GM10266 (cell line): ENCODE data around the gene LAMB2.

Experiments used
- DNase-seq: peaks from one replicate; pipeline ENCODE4 v3.0.0; 2012; ENCODE audit errors: extremely low spot score
- CTCF ChIP-seq: IDR thresholded peaks from 2 replicates; pipeline ENCODE4 v1.5.1; 2012; ENCODE audit warnings: mild to moderate bottlenecking, low read depth; ENCODE audit not compliant: control insufficient read depth, insufficient read depth; ENCODE audit errors: missing control alignments

Gene LAMB2

GRCh38 chr3:49120096-49120437, 12.8 kb downstream of the LAMB2 start:
- no peak for TF ChIP-seq CTCF
- peak; percentile 42 for DNase-seq

GRCh38 chr3:49119439-49119838, 13.4 kb downstream of the LAMB2 start:
- TF ChIP-seq CTCF: no peak
- DNase-seq: no peak

- no peak for DNase-seq
- TF ChIP-seq CTCF: no peak
Measured at GRCh38 chr3:49119036-49119435, 13.8 kb downstream of the LAMB2 start.

GRCh38 chr3:49112262-49112661, 20.6 kb downstream of the LAMB2 start:
- TF ChIP-seq CTCF: no peak
- no peak for DNase-seq

- no peak for DNase-seq
- TF ChIP-seq CTCF: no peak
Measured at GRCh38 chr3:49111347-49111746, 21.5 kb downstream of the LAMB2 start.

GRCh38 chr3:49110780-49111179, 22.1 kb downstream of the LAMB2 start:
- no peak for TF ChIP-seq CTCF
- no peak for DNase-seq

GRCh38 chr3:49108346-49108745, 24.5 kb downstream of the LAMB2 start:
- TF ChIP-seq CTCF: no peak
- no peak for DNase-seq
